GM21723 (cell line): Measurements from ENCODE around the gene CD68.
A peak's percentile ranks its signal among the peaks of the same experiment; 100 is the strongest.

Experiments used
- ATAC-seq: cut with Tn5 transposase; IDR thresholded peaks from one replicate; pipeline ENCODE4 v1.9.1; 2021; ENCODE audit warnings: mild to moderate bottlenecking, moderate library complexity; ENCODE audit not compliant: unreplicated experiment

The CD68 gene

DNA sequence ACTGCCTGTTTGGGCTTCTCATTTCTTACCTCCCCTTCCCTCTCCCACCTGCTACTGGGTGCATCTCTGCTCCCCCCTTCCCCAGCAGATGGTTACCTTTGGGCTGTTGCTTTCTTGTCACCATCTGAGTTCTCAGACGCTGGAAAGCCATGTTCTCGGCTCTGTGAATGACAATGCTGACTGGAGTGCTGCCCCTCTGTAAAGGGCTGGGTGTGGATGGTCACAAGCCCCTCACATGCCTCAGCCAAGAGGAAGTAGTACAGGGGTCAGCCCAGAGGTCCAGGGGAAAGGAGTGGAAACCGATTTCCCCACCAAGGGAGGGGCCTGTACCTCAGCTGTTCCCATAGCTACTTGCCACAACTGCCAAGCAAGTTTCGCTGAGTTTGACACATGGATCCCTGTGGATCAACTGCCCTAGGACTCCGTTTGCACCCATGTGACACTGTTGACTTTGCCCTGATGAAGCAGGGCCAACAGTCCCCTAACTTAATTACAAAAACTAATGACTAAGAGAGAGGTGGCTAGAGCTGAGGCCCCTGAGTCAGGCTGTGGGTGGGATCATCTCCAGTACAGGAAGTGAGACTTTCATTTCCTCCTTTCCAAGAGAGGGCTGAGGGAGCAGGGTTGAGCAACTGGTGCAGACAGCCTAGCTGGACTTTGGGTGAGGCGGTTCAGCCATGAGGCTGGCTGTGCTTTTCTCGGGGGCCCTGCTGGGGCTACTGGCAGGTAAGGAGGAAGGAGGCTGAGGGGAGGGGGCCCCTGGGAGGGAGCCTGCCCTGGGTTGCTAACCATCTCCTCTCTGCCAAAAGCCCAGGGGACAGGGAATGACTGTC lies at the start of gene CD68:
Gene CD68 (plus strand): TSS at position 638 of the 833 bp plus-strand sequence. CDS start 40 bp downstream, at position 678.
- no peak for ATAC-seq

- ATAC-seq, result no peak
These were observed 49.2 kb upstream of the CD68 start for GRCh38 chr17:7530023-7530900.

GRCh38 chr17:7538050-7538449 lies 41.4 kb upstream of the CD68 start:
- no peak for ATAC-seq

DNA sequence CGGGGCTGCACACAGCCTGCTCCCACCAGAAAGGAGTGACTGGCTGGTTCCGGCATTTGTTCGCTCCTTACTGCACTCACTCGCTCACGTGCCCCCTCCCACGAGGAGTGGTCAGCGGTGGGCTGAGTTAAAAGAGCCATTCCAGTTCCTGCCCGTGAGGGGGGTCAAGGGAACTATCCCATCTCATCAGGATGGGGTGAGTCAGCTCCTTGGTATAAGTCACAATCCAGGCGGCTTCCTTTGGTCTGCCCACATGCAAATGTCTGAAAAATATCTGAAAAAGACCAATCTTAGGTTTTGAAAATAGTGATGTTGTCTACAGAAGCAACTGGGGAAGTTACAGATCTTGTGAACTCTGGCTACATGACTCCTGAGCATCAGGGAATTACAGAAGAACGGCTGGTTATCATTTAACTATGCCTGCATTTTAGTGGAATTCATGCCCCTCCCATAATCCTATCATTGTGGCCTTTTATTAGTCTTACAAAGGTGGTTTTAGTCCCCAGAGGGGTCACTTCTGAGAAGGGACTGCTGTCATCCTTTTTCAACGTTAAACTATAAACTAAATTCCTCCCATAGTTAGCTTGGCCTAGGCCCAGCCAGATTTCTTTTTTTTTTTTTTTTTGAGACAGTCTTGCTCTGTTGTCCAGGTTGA lies 40.4 kb upstream of the CD68 start:
- no peak for ATAC-seq

GRCh38 chr17:7541074-7541621 lies 38.3 kb upstream of the CD68 start:
- ATAC-seq, result no peak

- no peak for ATAC-seq
These were observed 34.5 kb upstream of the CD68 start for GRCh38 chr17:7544911-7545310.

GRCh38 chr17:7548585-7549400 lies 30.6 kb upstream of the CD68 start, which contains the start of gene TNFSF12:
TSS of gene TNFSF12 (plus strand) at chr17:7549058. CDS start at chr17:7549154, 96 bp downstream.
- no peak for ATAC-seq

- no peak for ATAC-seq
These were observed 29.9 kb upstream of the CD68 start for GRCh38 chr17:7549401-7550055.

DNA sequence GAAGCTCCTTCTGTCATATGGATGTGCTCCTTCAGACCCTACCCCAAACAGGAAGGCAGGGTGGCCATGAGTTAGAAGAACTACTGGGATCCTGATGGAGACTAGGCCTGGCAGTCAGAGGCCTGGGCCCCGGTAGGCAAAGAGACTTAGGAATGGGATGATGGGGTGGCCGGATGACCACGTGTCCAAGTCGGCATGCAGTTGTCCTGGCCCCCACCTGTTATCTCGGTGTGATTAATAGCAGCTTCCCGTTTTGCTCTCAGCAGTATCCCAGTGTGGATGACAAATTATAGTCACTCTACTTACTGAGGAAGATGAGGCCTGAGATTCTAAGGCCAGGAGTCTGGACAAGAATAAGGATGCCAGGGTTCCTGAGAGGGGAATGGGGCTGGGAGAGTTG lies 29.1 kb upstream of the CD68 start:
- ATAC-seq, result no peak

DNA sequence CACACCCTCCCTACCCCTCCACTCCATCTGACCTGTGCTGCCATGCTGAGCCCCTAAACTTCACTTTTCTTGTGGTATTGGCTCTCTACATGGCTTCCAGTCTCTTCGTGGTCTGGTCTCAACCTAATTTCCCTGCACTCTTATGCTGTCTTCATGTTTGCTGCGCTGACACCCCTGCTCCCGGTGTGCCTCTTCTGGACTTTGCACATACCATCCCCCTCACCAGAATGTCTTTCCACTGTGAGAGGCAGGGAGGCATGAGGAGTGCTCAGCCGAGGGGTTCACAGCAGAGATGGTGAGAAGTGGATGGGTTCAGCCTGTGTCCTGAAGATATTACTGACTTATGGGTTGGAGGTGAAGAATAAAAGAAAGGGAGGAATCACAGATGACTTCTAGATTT lies 28.0 kb upstream of the CD68 start:
- no peak for ATAC-seq

GRCh38 chr17:7552621-7553051 lies 26.8 kb upstream of the CD68 start:
- ATAC-seq, result peak; percentile 70

DNA sequence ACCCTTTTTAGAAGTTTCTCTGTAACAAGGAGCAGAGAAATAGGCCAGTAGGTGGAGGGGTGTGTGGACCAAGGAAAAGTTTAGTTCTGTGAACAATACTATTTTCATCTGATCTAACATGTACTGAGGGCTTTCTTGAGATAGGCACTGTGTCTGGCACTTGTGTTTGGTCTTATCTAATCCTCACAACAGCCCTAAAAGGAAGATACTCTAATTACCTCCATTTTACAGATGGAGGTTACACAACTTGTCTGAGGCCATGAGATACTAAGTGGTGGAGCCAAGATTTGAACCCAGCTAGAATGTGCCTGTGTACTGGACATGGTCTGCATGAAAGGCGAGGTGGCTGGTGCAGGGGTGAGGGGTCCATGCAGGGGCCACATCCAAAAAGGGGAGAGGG lies 26.1 kb upstream of the CD68 start:
- ATAC-seq, result no peak

DNA sequence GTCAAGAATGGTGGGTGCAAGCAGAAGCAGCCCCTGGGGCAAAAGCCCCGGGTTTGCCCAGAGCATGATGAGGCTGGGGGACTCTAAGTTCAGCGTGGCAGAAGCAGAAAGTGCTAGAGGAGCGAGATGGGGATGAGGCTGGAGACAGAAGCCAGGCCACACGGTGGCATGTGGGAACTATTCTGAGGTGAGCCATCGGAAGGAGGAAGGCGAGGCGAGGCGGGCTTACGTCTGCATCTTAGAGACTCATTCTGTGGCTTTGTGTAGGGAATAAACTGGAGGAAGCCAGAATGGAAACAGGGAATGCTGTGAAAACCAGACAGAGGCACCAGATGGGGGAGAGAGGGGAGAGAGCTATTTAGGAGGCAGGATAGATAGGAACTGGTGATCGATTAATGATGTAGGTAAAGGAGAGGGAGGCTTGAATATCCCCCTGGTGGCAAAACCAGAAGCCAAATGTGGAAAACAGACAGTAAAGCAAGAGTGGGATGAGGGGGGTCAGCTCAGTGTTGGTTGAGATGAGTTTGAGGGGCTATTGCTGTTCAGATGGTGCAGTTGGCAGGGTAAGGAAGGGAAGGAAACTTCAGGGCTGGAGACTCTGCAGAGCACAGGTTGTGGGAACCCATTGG lies 24.0 kb upstream of the CD68 start:
- no peak for ATAC-seq

DNA sequence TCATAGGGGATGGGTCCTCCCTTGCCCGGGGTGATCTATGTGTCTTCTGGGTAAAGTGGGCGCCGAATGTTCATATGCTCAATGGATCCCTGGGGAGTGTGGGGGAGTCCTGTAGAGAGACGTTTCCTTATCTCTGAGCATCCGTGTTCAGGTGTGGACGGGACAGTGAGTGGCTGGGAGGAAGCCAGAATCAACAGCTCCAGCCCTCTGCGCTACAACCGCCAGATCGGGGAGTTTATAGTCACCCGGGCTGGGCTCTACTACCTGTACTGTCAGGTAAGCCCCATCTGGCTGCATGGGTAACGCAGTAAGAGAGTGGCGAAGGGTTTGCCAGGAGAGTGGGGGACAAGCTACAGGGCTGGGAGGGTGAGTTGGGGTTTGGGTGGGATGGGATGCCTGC lies 22.8 kb upstream of the CD68 start:
- ATAC-seq, result no peak

- no peak for ATAC-seq
These were observed 22.2 kb upstream of the CD68 start for GRCh38 chr17:7557147-7557764.

- ATAC-seq, result no peak
These were observed 21.5 kb upstream of the CD68 start for GRCh38 chr17:7557775-7558543.

DNA sequence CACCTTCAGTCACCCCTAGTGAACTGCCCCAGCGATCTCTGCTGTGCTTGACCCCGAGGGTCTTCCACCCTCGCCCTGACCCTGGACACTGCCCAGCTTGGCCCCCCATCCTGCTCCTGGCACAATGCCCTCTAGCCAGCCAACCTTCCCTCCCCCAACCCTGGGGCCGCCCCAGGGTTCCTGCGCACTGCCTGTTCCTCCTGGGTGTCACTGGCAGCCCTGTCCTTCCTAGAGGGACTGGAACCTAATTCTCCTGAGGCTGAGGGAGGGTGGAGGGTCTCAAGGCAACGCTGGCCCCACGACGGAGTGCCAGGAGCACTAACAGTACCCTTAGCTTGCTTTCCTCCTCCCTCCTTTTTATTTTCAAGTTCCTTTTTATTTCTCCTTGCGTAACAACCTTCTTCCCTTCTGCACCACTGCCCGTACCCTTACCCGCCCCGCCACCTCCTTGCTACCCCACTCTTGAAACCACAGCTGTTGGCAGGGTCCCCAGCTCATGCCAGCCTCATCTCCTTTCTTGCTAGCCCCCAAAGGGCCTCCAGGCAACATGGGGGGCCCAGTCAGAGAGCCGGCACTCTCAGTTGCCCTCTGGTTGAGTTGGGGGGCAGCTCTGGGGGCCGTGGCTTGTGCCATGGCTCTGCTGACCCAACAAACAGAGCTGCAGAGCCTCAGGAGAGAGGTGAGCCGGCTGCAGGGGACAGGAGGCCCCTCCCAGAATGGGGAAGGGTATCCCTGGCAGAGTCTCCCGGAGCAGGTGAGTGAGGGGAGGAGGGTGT lies 20.7 kb upstream of the CD68 start, which contains the start of gene TNFSF13:
Gene TNFSF13 (plus strand): TSS at position 207 of the 776 bp plus-strand sequence. CDS start 290 bp downstream, at position 497.
- ATAC-seq, result no peak
